Ovary (tissue), 9 donors: ENCODE data around the gene BRD4. TPM values are rescaled to one million over a fixed set of nuclear protein-coding genes. Genes with fewer than 3 reads are reported as not detected.
"Not testable (repeated sequence)": the region's sequence is repeated elsewhere in the genome, so short reads cannot be mapped to it uniquely, and the experiment has no call there.

Experiments
- DNase-seq, 5 donors: peaks; one replicate each; pipeline ENCODE4 v3.0.0-alpha.2; 2019 to 2020
- H3K27ac ChIP-seq, 2 donors: fragments of 200-600 bp; one replicate each; pipeline versions ENCODE4 v1.5.1 to v1.8.0; 2019 to 2022
- H3K27me3 ChIP-seq: fragments of 200-600 bp; one replicate; pipeline ENCODE4 v1.8.0; 2022
- H3K36me3 ChIP-seq: fragments of 200-600 bp; sonication (generic); one replicate; pipeline ENCODE4 v1.5.1; 2019
- H3K4me1 ChIP-seq: one replicate; pipeline ENCODE4 v1.8.1; 2013; ENCODE audit warnings: mild to moderate bottlenecking, moderate library complexity; ENCODE audit not compliant: insufficient read depth
- H3K4me3 ChIP-seq: fragments of 200-600 bp; sonication (generic); one replicate; pipeline ENCODE4 v1.5.1; 2017
- H3K9me3 ChIP-seq, 2 donors: fragments of 200-600 bp in 1 of 2; sonication (generic) in 1 of 2; one replicate each; pipeline versions ENCODE4 v1.5.1 to v1.8.1; 2013 to 2019; ENCODE audit warnings: mild to moderate bottlenecking in 1 of 2, moderate library complexity in 1 of 2
- EP300 ChIP-seq: sonication (generic); formaldehyde crosslinking; IDR thresholded peaks from one replicate; pipeline ENCODE4 v1.6.1; 2017; ENCODE audit warnings: antibody characterized with exemption
- POLR2A ChIP-seq: fragments of 450-650 bp; IDR thresholded peaks from one replicate; pipeline ENCODE4 v1.6.1; 2017; ENCODE audit warnings: antibody characterized with exemption, mild to moderate bottlenecking, moderate library complexity
- WGBS, 3 donors: extraction: QIAGEN DNeasy Blood & Tissue Kit in 1 of 3; methylation state at CpG; one replicate each; pipeline versions ENCODE4 v1.1.5 to v1.1.7; 2013 to 2017; 5-methylcytosine and 5-hydroxymethylcytosine counted together
- intact Hi-C, 4 donors: fragments of 100-400 bp; cut with DNase I; formaldehyde crosslinking; loops; one replicate each; pipeline versions ENCODE4 v1.11.0 to v1.15.1; 2022 to 2023
- polyA plus RNA-seq, 2 donors: library from polyadenylated mRNA; stranded (reverse); fragments of 200-250 nt in 1 of 2; fragments of 350-450 nt in 1 of 2; fragmentation: Illumina TruSeq in 1 of 2; extraction: RNeasy Lipid Tissue Mini Kit (QIAGEN cat#74804) in 1 of 2; gene quantifications; one replicate each; pipeline ENCODE4 v1.2.3, GENCODE V29; 2013 to 2014
- total RNA-seq, 7 donors: library from RNA; depleted of rRNA in 2 of 7; stranded (reverse); fragments of >200 nt in 2 of 7; fragmentation: NEBNext Ultra II Directional in 3 of 7; extraction: Animal tissue kit (Norgen Biotek cat#: 25700) in 3 of 7; gene quantifications; one replicate each; pipeline versions ENCODE4 v1.1.0 to v1.2.4, GENCODE V29; 2016 to 2023
- TF ChIP-seq, protein P1 (sequence below), 3 donors: fragments of 450-650 bp in 2 of 3; fragments of 200-600 bp in 1 of 3; IDR thresholded peaks; one replicate each; pipeline versions ENCODE4 v1.5.1 to v1.8.0; 2016 to 2022; ENCODE audit warnings: antibody characterized with exemption in 3 of 3, mild to moderate bottlenecking in 1 of 3
- donor health status: DM: no; HTN: no; CAD: no; lungs with moderate emphysema.
- donor health status: DM: no; HTN: no; CAD: no.
- donor health status: Bipolar disorder and iron deficiency.
- donor health status: DM: yes; HTN: yes; CAD: no.
- donor health status: DM: no; HTN: no; CAD: no.
- donor health status: DM: yes; HTN: yes; CAD: no.

BRD4 gene
- total and polyA plus RNA-seq, 9 donors = 19.6 to 127 (median 90.4) TPM

DNA sequence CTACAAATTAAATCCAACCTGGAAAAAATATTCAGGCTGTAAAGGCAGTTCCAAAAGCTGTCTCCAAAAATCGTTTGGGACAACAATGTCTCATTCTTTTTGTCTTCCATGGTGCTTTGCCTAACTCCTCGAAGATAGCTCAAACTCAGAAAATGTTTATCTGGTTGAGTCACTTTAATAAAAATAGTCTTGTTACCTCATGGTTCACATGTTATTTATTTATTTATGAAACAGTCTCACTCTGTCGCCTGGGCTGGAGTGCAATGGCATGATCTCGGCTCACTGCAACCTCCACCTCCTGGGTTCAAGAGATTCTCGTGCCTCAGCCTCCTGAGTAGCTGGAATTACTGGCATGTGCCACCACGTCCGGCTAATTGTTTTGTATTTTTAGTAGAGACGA lies 4.9 kb upstream of the BRD4 start:
- no peak for DNase-seq
- Histone ChIP-seq H3K27me3 (no peaks in the 10 kb centered on the region), H3K4me1 (peaks cover 6% of the 10 kb centered on the region), H3K27ac (no peak overlapping the region), H3K36me3 (no peaks in the 10 kb centered on the region), H3K9me3 (no peaks in the 10 kb centered on the region), H3K4me3 (no peak overlapping the region)
- 54 to 67% (median 59%) methylated on average over 8 of the region's 8 CpGs for WGBS, 3 donors
- TF ChIP-seq, protein P1, sequence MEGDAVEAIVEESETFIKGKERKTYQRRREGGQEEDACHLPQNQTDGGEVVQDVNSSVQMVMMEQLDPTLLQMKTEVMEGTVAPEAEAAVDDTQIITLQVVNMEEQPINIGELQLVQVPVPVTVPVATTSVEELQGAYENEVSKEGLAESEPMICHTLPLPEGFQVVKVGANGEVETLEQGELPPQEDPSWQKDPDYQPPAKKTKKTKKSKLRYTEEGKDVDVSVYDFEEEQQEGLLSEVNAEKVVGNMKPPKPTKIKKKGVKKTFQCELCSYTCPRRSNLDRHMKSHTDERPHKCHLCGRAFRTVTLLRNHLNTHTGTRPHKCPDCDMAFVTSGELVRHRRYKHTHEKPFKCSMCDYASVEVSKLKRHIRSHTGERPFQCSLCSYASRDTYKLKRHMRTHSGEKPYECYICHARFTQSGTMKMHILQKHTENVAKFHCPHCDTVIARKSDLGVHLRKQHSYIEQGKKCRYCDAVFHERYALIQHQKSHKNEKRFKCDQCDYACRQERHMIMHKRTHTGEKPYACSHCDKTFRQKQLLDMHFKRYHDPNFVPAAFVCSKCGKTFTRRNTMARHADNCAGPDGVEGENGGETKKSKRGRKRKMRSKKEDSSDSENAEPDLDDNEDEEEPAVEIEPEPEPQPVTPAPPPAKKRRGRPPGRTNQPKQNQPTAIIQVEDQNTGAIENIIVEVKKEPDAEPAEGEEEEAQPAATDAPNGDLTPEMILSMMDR (IDR thresholded peaks at IDR 0.05) = no peak
- TF ChIP-seq EP300 = no peak
- TF ChIP-seq POLR2A = no peak
- intact Hi-C loops = loop anchor here in 1 of 4 donors (10.0 kb wide), 1 partner anchor 52 kb away; no protein-coding TSS in a partner anchor

DNA sequence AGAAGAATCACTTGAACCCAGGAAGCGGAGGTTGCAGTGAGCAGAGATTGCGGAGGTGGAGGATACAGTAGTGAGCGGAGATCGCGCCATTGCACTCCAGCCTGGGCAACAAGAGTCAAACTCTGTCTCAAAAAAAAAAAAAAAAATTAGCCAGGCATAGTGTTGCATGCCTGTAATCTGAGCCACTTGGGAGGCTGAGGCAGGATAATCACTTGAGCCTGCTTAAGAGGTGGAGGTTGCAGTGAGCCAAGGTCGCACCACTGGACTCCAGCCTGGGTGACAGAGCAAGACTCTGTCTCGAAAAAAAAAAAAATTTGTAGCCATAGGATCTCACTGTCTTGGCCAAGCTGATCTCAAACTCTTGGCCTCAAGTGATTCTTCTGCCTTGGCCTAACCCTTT lies 3.7 kb upstream of the BRD4 start:
- not testable (repeated sequence) for H3K36me3 ChIP-seq, H3K27ac ChIP-seq, H3K9me3 ChIP-seq, H3K4me1 ChIP-seq, DNase-seq, H3K4me3 ChIP-seq, H3K27me3 ChIP-seq
- intact Hi-C loops = loop anchor here in 1 of 4 donors (10.0 kb wide), 1 partner anchor 51 kb away; no protein-coding TSS in a partner anchor
- 66 to 85% (median 82%) methylated on average over 7 of the region's 7 CpGs for WGBS, 3 donors

DNA sequence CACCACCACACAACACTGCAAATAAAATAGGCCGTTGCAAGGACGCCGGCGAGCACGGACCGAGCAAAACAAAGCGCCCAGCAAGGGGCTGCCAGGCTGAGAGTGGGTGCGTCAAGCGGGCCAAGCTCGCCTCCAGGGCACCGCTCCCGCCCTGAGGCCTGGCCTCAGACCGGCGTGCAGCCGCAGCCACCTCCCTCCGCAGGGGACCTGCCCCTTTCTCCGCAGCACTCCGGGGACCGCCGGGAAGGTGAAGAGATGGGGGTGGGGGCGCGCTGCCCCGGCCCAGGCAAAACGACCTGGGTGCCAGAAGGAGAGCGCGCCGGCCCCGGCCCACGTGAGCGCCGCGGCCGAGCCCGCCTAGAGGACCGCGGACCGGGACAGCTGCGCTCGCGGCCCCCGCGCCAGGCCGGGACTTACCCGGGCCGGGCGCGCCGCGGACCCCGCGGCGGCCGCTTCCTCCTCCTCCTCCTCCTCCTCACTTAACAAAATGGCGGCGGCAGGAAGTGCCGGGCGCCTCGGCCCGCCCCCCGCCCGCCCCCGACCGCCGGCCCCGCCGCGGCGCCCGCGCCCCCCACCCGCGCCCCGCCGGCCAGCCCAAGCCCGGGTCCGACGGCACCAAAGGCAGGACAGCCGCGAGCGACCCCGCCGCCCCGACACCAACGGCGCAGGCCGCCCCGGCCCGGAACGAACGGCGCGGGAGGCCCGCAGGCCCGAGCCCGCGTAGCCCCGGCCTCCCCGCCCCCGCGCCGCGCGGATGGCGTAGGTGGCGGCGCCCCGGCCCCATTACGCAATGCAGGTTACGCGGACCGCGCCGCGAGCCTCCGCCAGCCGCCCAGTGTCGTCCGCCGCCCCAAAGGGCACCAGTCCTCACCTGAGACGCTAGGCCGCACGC lies 674 bp downstream of the BRD4 start:
- Histone ChIP-seq H3K4me1 (peaks cover 18% of the 10 kb centered on the region), H3K36me3 (no peaks in the 10 kb centered on the region), H3K9me3 (no peaks in the 10 kb centered on the region), H3K27me3 (no peaks in the 10 kb centered on the region), H3K4me3 (peak overlapping the region; percentile 68), H3K27ac (peak overlapping the region; percentile 91 to 99)
- 0 to 1% (median 0%) methylated on average over 43 to 117 of the region's 122 CpGs for WGBS, 3 donors
- TF ChIP-seq, protein P1 (IDR thresholded peaks at IDR 0.05) = no peak
- TF ChIP-seq POLR2A (no peak), EP300 (no peak)
- intact Hi-C loops = loop anchor here in 2 of 4 donors (1.0 to 10.0 kb wide), 3 partner anchors 47 to 86 kb away; partner anchors contain the start of genes AKAP8 (in 1 of the 2) and AKAP8L (in 1 of the 2)
- peak; percentile 40 to 78 (median 65) for DNase-seq

DNA sequence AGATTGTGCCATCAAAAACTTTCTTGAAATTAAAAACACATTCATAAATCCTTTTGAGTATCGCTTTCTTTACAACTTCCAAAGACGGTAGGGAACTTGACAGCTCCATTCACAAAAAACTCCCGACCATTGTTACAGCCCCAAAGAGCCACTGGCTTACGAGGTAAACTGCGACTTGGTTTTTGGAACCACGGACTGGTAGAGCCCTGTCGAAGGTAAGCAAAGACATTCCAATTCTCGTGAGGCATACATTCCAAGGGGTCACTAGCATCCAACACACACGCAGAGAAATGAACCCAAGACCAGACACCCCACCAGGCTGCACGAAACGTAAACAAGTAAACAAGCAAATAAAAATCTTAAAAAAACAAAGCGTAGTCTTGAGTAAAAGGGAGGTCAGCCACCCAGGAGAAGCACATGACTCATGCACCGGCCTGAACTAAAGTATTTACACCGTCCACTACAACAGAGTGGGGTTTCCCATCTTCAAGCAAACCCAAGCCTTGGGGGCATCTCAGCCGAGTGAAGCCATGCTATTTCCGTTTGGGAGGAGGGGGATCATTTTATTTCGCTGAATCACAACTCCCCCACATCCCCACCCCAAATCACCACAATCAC lies 1.4 kb downstream of the BRD4 start:
- WGBS, 3 donors = 4 to 7% (median 6%) methylated on average over 17 of the region's 17 CpGs
- peak in 1 of 5 donors; percentile 27 for DNase-seq
- no peaks in the 10 kb centered on the region for H3K9me3 ChIP-seq
- H3K27me3 ChIP-seq = no peaks in the 10 kb centered on the region
- peaks cover 21% of the 10 kb centered on the region for H3K4me1 ChIP-seq
- H3K27ac ChIP-seq = peak overlapping the region; percentile 46 to 99
- H3K36me3 ChIP-seq = no peaks in the 10 kb centered on the region
- H3K4me3 ChIP-seq = peak overlapping the region; percentile 68
- TF ChIP-seq POLR2A = no peak
- TF ChIP-seq, protein P1 (IDR thresholded peaks at IDR 0.05) = peak in 1 of 3 donors; percentile 19
- intact Hi-C loops = loop anchor here in 2 of 4 donors (5.0 to 10.0 kb wide), 2 partner anchors 46 to 86 kb away; partner anchors contain the start of gene AKAP8L (in 1 of the 2)
